Stimulated activated CD8-positive, alpha-beta memory T cell treated with anti-CD3 and anti-CD28 coated beads, Interleukin-12 subunit alpha, Interleukin-12 subunit beta, amount 100 ng/mL, for 24 hours (primary cell): ENCODE measurements around the gene SLC48A1.
"Not testable (repeated sequence)": the region's sequence is repeated elsewhere in the genome, so short reads cannot be mapped to it uniquely, and the experiment has no call there.

ENCODE experiments used
- DNase-seq: peaks from one replicate; pipeline ENCODE4 v3.0.0-alpha.2; 2020; ENCODE audit errors: extremely low read depth

SLC48A1 gene

GRCh38 chr12:47811581-47812484 lies 38.8 kb downstream of the SLC48A1 start:
- DNase-seq: no peak

GRCh38 chr12:47812797-47813510 lies 39.9 kb downstream of the SLC48A1 start:
- DNase-seq: peak; percentile 89

GRCh38 chr12:47813511-47814196 lies 40.6 kb downstream of the SLC48A1 start:
- no peak for DNase-seq

GRCh38 chr12:47814539-47815170 lies 41.6 kb downstream of the SLC48A1 start:
- DNase-seq: no peak

- not testable (repeated sequence) for DNase-seq
Measured at GRCh38 chr12:47815447-47815846, 42.4 kb downstream of the SLC48A1 start.

GRCh38 chr12:47816403-47817271 lies 43.6 kb downstream of the SLC48A1 start:
- DNase-seq: no peak

GRCh38 chr12:47817272-47818006 lies 44.4 kb downstream of the SLC48A1 start:
- no peak for DNase-seq

- DNase-seq: no peak
Measured at GRCh38 chr12:47818007-47818376, 45.0 kb downstream of the SLC48A1 start.

GRCh38 chr12:47818467-47819137 lies 45.6 kb downstream of the SLC48A1 start:
- no peak for DNase-seq

- DNase-seq: no peak
Measured at GRCh38 chr12:47819138-47819895, 46.3 kb downstream of the SLC48A1 start.

- no peak for DNase-seq
Measured at GRCh38 chr12:47819896-47820630, 47.0 kb downstream of the SLC48A1 start, which contains the start of gene HDAC7. Gene HDAC7 (minus strand): TSS chr12:47819903. CDS start chr12:47819785, 118 bp downstream.

- no peak for DNase-seq
Measured at GRCh38 chr12:47820631-47821345, 47.8 kb downstream of the SLC48A1 start.

- no peak for DNase-seq
Measured at GRCh38 chr12:47821346-47821706, 48.3 kb downstream of the SLC48A1 start.

- DNase-seq: no peak
Measured at GRCh38 chr12:47822401-47822800, 49.4 kb downstream of the SLC48A1 start.

GRCh38 chr12:47822863-47823262 lies 49.8 kb downstream of the SLC48A1 start:
- DNase-seq: no peak

GRCh38 chr12:47823422-47824086 lies 50.5 kb downstream of the SLC48A1 start:
- DNase-seq: no peak

GRCh38 chr12:47824198-47824597 lies 51.2 kb downstream of the SLC48A1 start:
- no peak for DNase-seq
